Left ventricle myocardium inferior (tissue), 1 donor: ENCODE results near the gene SP6. TPM values are rescaled to one million over a fixed set of nuclear protein-coding genes. Genes with fewer than 3 reads are reported as not detected.

ENCODE experiments used
- DNase-seq: peaks from one replicate; pipeline ENCODE4 v3.0.0-alpha.2; 2020
- H3K27ac ChIP-seq: fragments of 200-600 bp; replicated peaks from 2 replicates; pipeline ENCODE4 v1.8.0; 2021
- H3K27me3 ChIP-seq: fragments of 200-600 bp; 2 replicates; pipeline ENCODE4 v1.8.0; 2021; ENCODE audit warnings: low read depth
- H3K36me3 ChIP-seq: fragments of 200-600 bp; 2 replicates; pipeline ENCODE4 v1.8.0; 2021
- H3K4me1 ChIP-seq: fragments of 200-600 bp; 2 replicates; pipeline ENCODE4 v1.8.0; 2021
- H3K4me3 ChIP-seq: fragments of 200-600 bp; 2 replicates; pipeline ENCODE4 v1.8.0; 2021; ENCODE audit warnings: mild to moderate bottlenecking, moderate library complexity
- H3K9me3 ChIP-seq: fragments of 200-600 bp; replicated peaks from 2 replicates; pipeline ENCODE4 v1.8.0; 2021
- CTCF ChIP-seq: fragments of 200-600 bp; IDR thresholded peaks from 2 replicates; pipeline ENCODE4 v1.8.0; 2021; ENCODE audit warnings: antibody characterized with exemption, mild to moderate bottlenecking, borderline replicate concordance
- intact Hi-C: fragments of 100-400 bp; cut with micrococcal nuclease; formaldehyde crosslinking; loops from one replicate; pipeline ENCODE4 v1.11.0; 2022
- total RNA-seq: library from RNA; stranded (reverse); fragmentation: NEBNext Ultra II Directional; extraction: Animal tissue kit (Norgen Biotek cat#: 25700); gene quantifications from one replicate; pipeline ENCODE4 v1.2.1, GENCODE V29; 2021
- donor health status: DM: no; HTN: yes; CAD: no; lungs with severe emphysema.

Gene SP6
- total RNA-seq, 1 donor from 2014 or later: 0.16 TPM

- TF ChIP-seq CTCF: no peak
- Histone ChIP-seq H3K9me3 (no peaks in the 10 kb centered on the region), H3K27ac (peak overlapping the region; percentile 84), H3K4me1 (peaks cover 50% of the 10 kb centered on the region), H3K36me3 (peaks cover 36% of the 10 kb centered on the region), H3K4me3 (peak overlapping the region; percentile 86), H3K27me3 (no peaks in the 10 kb centered on the region)
- no peak for DNase-seq
- intact Hi-C loops: no loop called here
These were observed 19.0 kb downstream of the SP6 start for GRCh38 chr17:47831934-47832327.

DNA sequence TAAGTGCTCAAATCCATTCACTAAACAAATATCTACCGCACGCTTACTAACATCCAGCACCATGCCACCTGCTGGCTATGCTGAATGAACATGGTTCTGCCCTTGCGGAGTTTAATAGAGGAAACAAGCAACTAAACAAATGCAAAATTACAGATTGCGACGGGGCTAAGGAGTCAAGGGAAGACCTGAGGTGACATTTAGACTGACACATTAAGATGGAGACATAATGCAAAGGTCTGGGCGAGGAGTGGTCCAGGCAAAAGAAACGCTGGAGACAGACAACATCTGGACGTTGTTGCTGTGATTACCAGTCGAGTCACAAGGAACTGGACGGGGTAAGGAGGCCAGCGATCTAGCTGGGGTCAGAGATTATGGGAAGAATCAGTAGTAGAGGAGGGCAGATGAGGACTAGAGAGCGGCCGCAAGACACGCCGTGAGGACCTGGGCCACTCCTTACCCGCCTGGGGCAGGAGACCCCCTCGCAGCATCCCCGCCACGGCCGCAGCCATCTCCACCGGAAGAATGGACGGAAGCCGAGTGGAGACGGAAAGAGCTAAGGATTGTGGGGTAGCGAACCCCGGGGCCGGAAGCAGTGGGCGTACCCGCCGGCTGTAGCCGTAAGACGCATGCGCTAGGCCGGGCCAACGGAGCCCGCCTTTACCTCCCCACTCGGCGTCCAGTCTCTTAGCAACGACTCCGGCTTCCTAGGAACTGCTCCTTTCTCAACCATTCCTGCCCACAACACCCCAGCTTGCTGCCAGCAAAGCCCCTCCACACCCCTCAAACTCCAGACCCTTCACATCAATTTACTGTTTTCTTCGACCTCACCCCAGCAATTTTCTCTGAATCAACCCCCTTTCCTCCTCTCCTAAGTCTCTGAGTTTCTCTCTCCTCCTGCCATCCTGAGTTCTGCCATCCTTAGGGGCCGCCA lies 19.7 kb downstream of the SP6 start, which contains the start of the genes LRRC46 and MRPL10:
Gene LRRC46 (plus strand): TSS at position 668 of the 931 bp plus-strand sequence. CDS start 320 bp downstream, outside the sequence.
Gene MRPL10 (minus strand): TSS at position 539 of the 931 bp plus-strand sequence. CDS start 30 bp downstream, at position 509.
- no peaks in the 10 kb centered on the region for H3K27me3 ChIP-seq
- intact Hi-C loops: no loop called here
- H3K27ac ChIP-seq: peak within 1 kb of the TSS; percentile 84
- peak; percentile 93 for DNase-seq
- H3K36me3 ChIP-seq: peaks cover 36% of the 10 kb centered on the region
- no peak for TF ChIP-seq CTCF
- H3K9me3 ChIP-seq: no peaks in the 10 kb centered on the region
- H3K4me1 ChIP-seq: peaks cover 50% of the 10 kb centered on the region
- H3K4me3 ChIP-seq: peak within 1 kb of the TSS; percentile 86

DNA sequence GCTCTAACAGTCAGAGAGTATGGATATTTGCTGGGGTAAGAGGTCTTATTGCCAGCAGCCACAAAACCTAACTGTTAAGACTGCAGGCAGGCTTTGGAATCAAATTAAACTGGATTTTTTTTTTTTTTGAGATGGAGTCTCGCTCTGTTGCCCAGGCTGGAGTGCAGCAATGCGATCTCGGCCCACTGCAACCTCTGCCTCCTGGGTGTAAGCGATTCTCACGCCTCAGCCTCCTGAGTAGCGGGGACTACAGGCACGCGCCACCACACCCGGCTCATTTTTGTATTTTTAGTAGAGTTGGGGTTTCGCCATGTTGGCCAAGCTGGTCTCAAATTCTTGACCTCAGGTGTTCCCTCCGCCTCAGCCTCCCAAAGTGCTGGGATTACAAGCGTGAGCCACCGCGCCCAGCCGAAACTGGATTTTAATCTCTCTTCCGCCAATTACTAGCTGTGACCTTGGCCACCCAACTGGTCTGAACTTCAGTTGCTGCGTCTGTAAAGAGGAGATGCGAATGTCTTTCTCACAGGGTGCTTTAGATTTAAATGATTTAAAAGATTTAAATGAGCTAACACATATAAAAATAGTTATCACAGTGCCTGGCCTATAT lies 20.5 kb downstream of the SP6 start:
- no peak for DNase-seq
- Histone ChIP-seq H3K9me3 (no peaks in the 10 kb centered on the region), H3K27ac (peak overlapping the region; percentile 84), H3K4me1 (peaks cover 46% of the 10 kb centered on the region), H3K27me3 (no peaks in the 10 kb centered on the region), H3K36me3 (peaks cover 36% of the 10 kb centered on the region), H3K4me3 (peak overlapping the region; percentile 86)
- intact Hi-C loops: no loop called here
- TF ChIP-seq CTCF: no peak

DNA sequence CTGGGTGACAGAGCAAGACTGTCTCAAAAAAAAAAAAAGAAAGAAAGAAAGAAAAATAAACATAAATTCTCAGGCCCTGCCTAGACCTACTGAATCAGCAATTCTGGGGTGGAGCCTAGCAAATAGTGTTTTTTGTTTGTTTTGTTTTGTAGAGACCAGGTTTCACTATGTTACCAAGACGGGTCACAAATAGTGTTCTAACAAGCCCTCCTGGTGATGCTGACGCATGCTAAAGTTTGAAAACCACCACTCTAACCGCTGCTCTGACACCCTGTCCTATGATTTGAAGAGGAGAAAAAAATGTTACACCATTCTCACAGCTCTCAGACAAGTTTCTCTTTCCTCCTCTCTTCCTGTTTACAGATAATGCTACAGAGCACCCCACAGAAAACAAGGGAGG lies 21.1 kb downstream of the SP6 start:
- Histone ChIP-seq H3K27me3 (no peaks in the 10 kb centered on the region), H3K9me3 (no peaks in the 10 kb centered on the region), H3K4me3 (no peak overlapping the region), H3K27ac (no peak overlapping the region), H3K36me3 (peaks cover 42% of the 10 kb centered on the region), H3K4me1 (peaks cover 40% of the 10 kb centered on the region)
- intact Hi-C loops: no loop called here
- TF ChIP-seq CTCF: no peak
- no peak for DNase-seq

- Histone ChIP-seq H3K27me3 (no peaks in the 10 kb centered on the region), H3K36me3 (peaks cover 61% of the 10 kb centered on the region), H3K4me3 (no peak overlapping the region), H3K9me3 (no peaks in the 10 kb centered on the region), H3K27ac (no peak overlapping the region), H3K4me1 (peaks cover 27% of the 10 kb centered on the region)
- TF ChIP-seq CTCF: no peak
- no peak for DNase-seq
- intact Hi-C loops: no loop called here
These were observed 27.4 kb downstream of the SP6 start for GRCh38 chr17:47823519-47823918.
